H1 (cell line): ENCODE data around the gene MTX1. TPM values are rescaled to one million over a fixed set of nuclear protein-coding genes. Genes with fewer than 3 reads are reported as not detected.
A peak's percentile ranks its signal among the peaks of the same experiment; 100 is the strongest.

Experiments
- CTCF ChIA-PET: fragments of 300-600 bp; sonication (Branson Sonifier 250); formaldehyde crosslinking; loops from one replicate; lab custom pipeline; 2021; ENCODE audit not compliant: partially characterized antibody; lab: Charles Lee
- POLR2A ChIA-PET: fragments of 300-600 bp; sonication (Branson Sonifier 250); formaldehyde crosslinking; loops from one replicate; lab custom pipeline; 2021; ENCODE audit warnings: inconsistent platforms; ENCODE audit not compliant: partially characterized antibody; lab: Charles Lee
- DNase-seq, 2 experiments: peaks; one replicate each; pipeline versions ENCODE4 v3.0.0 to v3.0.0-alpha.2; 2010 to 2022; ENCODE audit warnings: low spot score in 2 of 2, low read depth in 1 of 2, mixed read lengths in 1 of 2
- FAIRE-seq: peaks from 2 replicates; lab custom pipeline; 2011; peaks lifted over from hg19 to GRCh38; lab: Jason Lieb, UNC
- H2AFZ ChIP-seq: 2 replicates; pipeline ENCODE4 v1.8.1; 2012; ENCODE audit warnings: low read length, inconsistent platforms
- H2AK5ac ChIP-seq: 2 replicates; pipeline ENCODE4 v1.6.1; 2013; ENCODE audit warnings: low read depth, low read length
- H2BK120ac ChIP-seq: replicated peaks from 2 replicates; pipeline ENCODE3; 2013; ENCODE audit warnings: low read depth, low read length, inconsistent platforms
- H2BK12ac ChIP-seq: 2 replicates; pipeline ENCODE4 v1.6.1; 2013; ENCODE audit warnings: low read depth, low read length
- H2BK15ac ChIP-seq: 2 replicates; pipeline ENCODE4 v1.6.1; 2013; ENCODE audit warnings: low read length
- H2BK20ac ChIP-seq: 2 replicates; pipeline ENCODE4 v1.6.1; 2013; ENCODE audit warnings: low read length
- H2BK5ac ChIP-seq: 2 replicates; pipeline ENCODE4 v1.6.1; 2013; ENCODE audit warnings: low read depth, low read length
- H3K14ac ChIP-seq: 2 replicates; pipeline ENCODE4 v1.6.1; 2013; ENCODE audit warnings: inconsistent platforms; ENCODE audit not compliant: insufficient read length
- H3K18ac ChIP-seq: 2 replicates; pipeline ENCODE4 v1.6.1; 2013; ENCODE audit warnings: low read length; ENCODE audit errors: extremely low read depth
- H3K23ac ChIP-seq: 2 replicates; pipeline ENCODE4 v1.6.1; 2013; ENCODE audit warnings: inconsistent platforms; ENCODE audit not compliant: insufficient read length
- H3K23me2 ChIP-seq: 2 replicates; pipeline ENCODE4 v1.6.1; 2013; ENCODE audit warnings: low read depth, low read length
- H3K27ac ChIP-seq: 2 replicates; pipeline ENCODE4 v1.6.1; 2011; ENCODE audit warnings: low read depth, low read length, inconsistent platforms
- H3K27me3 ChIP-seq, 4 experiments: replicated peaks in 1 of 4; 1 replicate in 1 of 4; 2 replicates in 3 of 4; pipeline versions ENCODE4 v1.6.1 to v1.8.1; 2011 to 2013; ENCODE audit warnings: low read length in 3 of 4, mild to moderate bottlenecking in 3 of 4, inconsistent platforms in 2 of 4, mixed read lengths in 2 of 4, moderate library complexity in 1 of 4; ENCODE audit not compliant: control insufficient read depth in 3 of 4, insufficient read depth in 3 of 4; ENCODE audit errors: extremely low read depth in 1 of 4
- H3K36me3 ChIP-seq, 4 experiments: 2 replicates each; pipeline versions ENCODE4 v1.6.1 to v1.8.1; 2011 to 2013; ENCODE audit warnings: mild to moderate bottlenecking in 4 of 4, low read length in 3 of 4, moderate library complexity in 2 of 4, control low read depth in 1 of 4, inconsistent platforms in 1 of 4; ENCODE audit not compliant: insufficient read depth in 4 of 4, control insufficient read depth in 2 of 4
- H3K4ac ChIP-seq: replicated peaks from 2 replicates; pipeline ENCODE3; 2013; ENCODE audit warnings: low read length, low read depth, mixed read lengths, inconsistent platforms; ENCODE audit not compliant: insufficient read length
- H3K4me1 ChIP-seq, 4 experiments: replicated peaks in 1 of 4; 1 replicate in 1 of 4; 2 replicates in 3 of 4; pipeline versions ENCODE4 v1.6.1 to v1.8.1; 2011 to 2013; ENCODE audit warnings: low read length in 3 of 4, inconsistent platforms in 2 of 4, mixed read lengths in 1 of 4; ENCODE audit not compliant: insufficient read depth in 4 of 4, control insufficient read depth in 3 of 4
- H3K4me2 ChIP-seq, 2 experiments: 2 replicates each; pipeline versions ENCODE4 v1.6.1 to v1.8.1; 2011 to 2013; ENCODE audit warnings: low read depth in 2 of 2, low read length in 2 of 2, control low read depth in 1 of 2, inconsistent platforms in 1 of 2, mild to moderate bottlenecking in 1 of 2; ENCODE audit not compliant: insufficient read depth in 1 of 2
- H3K4me3 ChIP-seq, 4 experiments: fragments of 200-600, 300-600 bp in 1 of 4; sonication (generic), shearing (Covaris generic), sonication (Bioruptor Twin) in 1 of 4; 2 replicates each; pipeline versions ENCODE4 v1.5.1 to v1.8.1; 2011 to 2016; ENCODE audit warnings: low read length in 4 of 4, low read depth in 3 of 4, control low read depth in 2 of 4, inconsistent platforms in 2 of 4, mild to moderate bottlenecking in 2 of 4, mixed read lengths in 1 of 4, moderate library complexity in 1 of 4; ENCODE audit not compliant: insufficient read depth in 2 of 4; ENCODE audit errors: extremely low read depth in 1 of 4
- H3K56ac ChIP-seq: replicated peaks from 2 replicates; pipeline ENCODE3; 2013; ENCODE audit warnings: low read depth, mild to moderate bottlenecking, mixed read lengths, low read length, inconsistent platforms; ENCODE audit not compliant: insufficient read length
- H3K79me1 ChIP-seq: 2 replicates; pipeline ENCODE4 v1.6.1; 2013; ENCODE audit warnings: low read depth, low read length, control low read depth
- H3K79me2 ChIP-seq, 2 experiments: 2 replicates each; pipeline versions ENCODE4 v1.6.1 to v1.8.1; 2012 to 2013; ENCODE audit warnings: low read length in 2 of 2, mild to moderate bottlenecking in 2 of 2, inconsistent platforms in 1 of 2; ENCODE audit not compliant: insufficient read depth in 2 of 2, control insufficient read depth in 1 of 2
- H3K9ac ChIP-seq, 4 experiments: replicated peaks in 1 of 4; 1 replicate in 1 of 4; 2 replicates in 3 of 4; pipeline versions ENCODE4 v1.6.1 to v1.8.1; 2011 to 2013; ENCODE audit warnings: low read depth in 3 of 4, low read length in 3 of 4, control low read depth in 2 of 4, mild to moderate bottlenecking in 2 of 4, moderate library complexity in 2 of 4, inconsistent platforms in 1 of 4; ENCODE audit errors: extremely low read depth in 1 of 4
- H3K9me3 ChIP-seq, 2 experiments: 2 replicates each; pipeline versions ENCODE4 v1.6.1 to v1.8.1; 2012 to 2013; ENCODE audit warnings: mild to moderate bottlenecking in 2 of 2, moderate library complexity in 2 of 2, control low read depth in 1 of 2, inconsistent platforms in 1 of 2, low read depth in 1 of 2, low read length in 1 of 2, mixed read lengths in 1 of 2; ENCODE audit not compliant: insufficient read depth in 2 of 2
- H4K20me1 ChIP-seq, 2 experiments: replicated peaks in 1 of 2; 2 replicates each; pipeline versions ENCODE3 to v1.8.1; 2011 to 2013; ENCODE audit warnings: inconsistent platforms in 2 of 2, low read length in 2 of 2, mild to moderate bottlenecking in 1 of 2; ENCODE audit not compliant: insufficient read depth in 2 of 2, control insufficient read depth in 1 of 2
- H4K5ac ChIP-seq: 2 replicates; pipeline ENCODE4 v1.6.1; 2013; ENCODE audit warnings: low read length, low read depth, mixed read lengths, inconsistent platforms; ENCODE audit not compliant: insufficient read length
- H4K8ac ChIP-seq: 2 replicates; pipeline ENCODE4 v1.8.0; 2013; ENCODE audit warnings: mild to moderate bottlenecking, moderate library complexity, low read length, inconsistent platforms; ENCODE audit not compliant: insufficient read depth; ENCODE audit errors: extremely low read depth
- H4K91ac ChIP-seq: replicated peaks from 2 replicates; pipeline ENCODE3; 2013; ENCODE audit warnings: low read length, mixed read lengths, inconsistent platforms; ENCODE audit not compliant: insufficient read length
- ASH2L ChIP-seq: fragments of 200-600, 300-600 bp; sonication (generic); IDR thresholded peaks from one replicate; pipeline ENCODE4 v1.7.1; 2017; ENCODE audit warnings: low read length
- ATF3 ChIP-seq: IDR thresholded peaks from 2 replicates; pipeline ENCODE4 v1.6.1; 2011; ENCODE audit warnings: low read depth, mild to moderate bottlenecking, low read length; ENCODE audit not compliant: insufficient read depth
- CHD1 ChIP-seq: IDR thresholded peaks from 2 replicates; pipeline ENCODE4 v1.6.1; 2012; ENCODE audit warnings: low read depth, low read length, improper control_type of control experiment
- HDAC2 ChIP-seq, 2 experiments: fragments of 300-600 bp in 1 of 2; sonication (generic) in 1 of 2; IDR thresholded peaks; 2 replicates each; pipeline ENCODE4 v1.6.1; 2011 to 2012; ENCODE audit warnings: low read depth in 2 of 2, low read length in 2 of 2, mild to moderate bottlenecking in 2 of 2, moderate library complexity in 2 of 2, borderline replicate concordance in 1 of 2, inconsistent platforms in 1 of 2
- JUN ChIP-seq: IDR thresholded peaks from 2 replicates; pipeline ENCODE4 v1.6.1; 2011; ENCODE audit warnings: low read depth, mild to moderate bottlenecking, improper control_type of control experiment, low read length
- POLR2A ChIP-seq, 2 experiments: IDR thresholded peaks; 1 replicate in 1 of 2; 2 replicates in 1 of 2; pipeline ENCODE4 v1.6.1; 2011; ENCODE audit warnings: low read depth in 2 of 2, low read length in 2 of 2, mild to moderate bottlenecking in 2 of 2; ENCODE audit errors: control extremely low read depth in 1 of 2
- RAD21 ChIP-seq, 2 experiments: IDR thresholded peaks in 1 of 2; conservative IDR thresholded peaks in 1 of 2; 2 replicates each; pipeline ENCODE4 v1.6.1; 2011; ENCODE audit warnings: low read depth in 2 of 2, low read length in 2 of 2, improper control_type of control experiment in 1 of 2, inconsistent platforms in 1 of 2, mild to moderate bottlenecking in 1 of 2, moderate library complexity in 1 of 2
- RXRA ChIP-seq: IDR thresholded peaks from 2 replicates; pipeline ENCODE4 v1.6.1; 2011; ENCODE audit warnings: low read depth, mild to moderate bottlenecking, low read length, moderate library complexity; ENCODE audit not compliant: insufficient read depth
- SP4 ChIP-seq: IDR thresholded peaks from 2 replicates; pipeline ENCODE4 v1.6.1; 2012; ENCODE audit warnings: low read length, inconsistent platforms
- TBP ChIP-seq: IDR thresholded peaks from 2 replicates; pipeline ENCODE4 v1.6.1; 2011; ENCODE audit warnings: low read depth, low read length, improper control_type of control experiment
- TCF12 ChIP-seq: IDR thresholded peaks from 2 replicates; pipeline ENCODE4 v1.6.1; 2011; ENCODE audit warnings: low read depth, mild to moderate bottlenecking, low read length
- WGBS, 2 experiments: shearing (Covaris generic) in 1 of 2; methylation state at CpG; one replicate each; pipeline versions ENCODE4 v1.1.6 to v1.1.7; 2013 to 2015; ENCODE audit warnings: low lambda C conversion rate in 2 of 2, mixed read lengths in 2 of 2, inconsistent platforms in 1 of 2, low coverage in 1 of 2, missing lambda C conversion rate in 1 of 2; ENCODE audit not compliant: insufficient replicate concordance in 2 of 2, insufficient coverage in 1 of 2, insufficient read length in 1 of 2; ENCODE audit errors: extremely low coverage in 1 of 2, missing lambda C conversion rate in 1 of 2; 5-methylcytosine and 5-hydroxymethylcytosine counted together
- polyA plus RNA-seq, 7 experiments: library from polyadenylated mRNA; depleted of rRNA in 3 of 7; stranded (reverse) in 5 of 7; unstranded in 2 of 7; fragments of >200 nt in 5 of 7; fragments of 200-250 nt in 2 of 7; gene quantifications; 1 replicate in 5 of 7; 2 replicates in 1 of 7; 4 replicates in 1 of 7; pipeline versions ENCODE4 v1.2.1 to v1.2.3, GENCODE V29; 2011 to 2013; ENCODE audit warnings: missing spikeins in 2 of 7, mixed read lengths in 2 of 7
- total RNA-seq: library from RNA; stranded (reverse); fragmentation: NEBNext Ultra II Directional; extraction: Animal tissue kit (Norgen Biotek cat#: 25700); gene quantifications from 2 replicates; pipeline ENCODE4 v1.2.1, GENCODE V29; 2021

MTX1 gene
- total and polyA plus RNA-seq, 2 of the 8 experiments (the other 6 are each of a cell fraction or from before 2014, with no cell fraction given): 47.9 to 131 TPM

DNA sequence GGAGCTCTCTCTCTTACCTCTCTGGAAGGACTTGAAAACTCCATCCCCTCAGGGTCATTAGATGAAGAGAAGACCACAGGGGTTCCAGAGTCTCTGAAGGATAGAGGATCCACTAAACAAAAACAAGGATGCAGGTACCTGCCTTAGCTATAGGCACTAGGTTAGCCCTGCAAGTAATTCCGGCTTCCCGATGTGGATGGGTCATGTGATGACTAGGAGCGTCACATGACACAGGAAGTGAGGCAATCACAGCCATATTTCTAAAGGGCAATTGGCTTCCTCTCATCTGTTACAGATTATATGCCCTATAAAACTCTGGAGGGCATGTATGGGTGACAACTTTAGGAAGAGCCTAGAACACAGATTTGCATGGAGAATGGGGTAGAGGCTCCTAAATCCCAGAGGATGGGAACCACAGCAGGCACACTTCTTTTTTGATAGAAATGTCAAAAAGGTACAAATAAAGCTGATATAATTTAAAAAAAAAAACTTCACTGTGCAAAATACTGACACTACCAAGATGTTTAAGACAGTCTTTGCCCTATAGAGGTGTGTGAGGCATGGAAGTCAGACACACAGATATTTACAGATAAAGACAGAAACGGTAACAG is 32.7 kb downstream of the MTX1 start:
- Histone ChIP-seq H3K23ac (no peak overlapping the region), H3K14ac (no peak overlapping the region), H2BK15ac (no peak overlapping the region), H3K4me3 (peak overlapping the region; percentile 27 to 60 (median 38); a peak in 5 of 8 replicates), H3K4me2 (peak overlapping the region; percentile 48 to 60), H2AFZ (0 out of 2 replicates have a peak overlapping the region, but pooled peaks have one; percentile 3), H4K5ac (no peak overlapping the region), H3K56ac (no peak overlapping the region), H3K18ac (no peak overlapping the region), H4K8ac (no peak overlapping the region), H3K23me2 (peaks cover 5% of the 10 kb centered on the region; the same call in 1 of the 2 replicates), H3K4me1 (peaks cover 0 to 4% (median 1%) of the 10 kb centered on the region in 4 experiments; a peak in 2 of 7 replicates), H2BK5ac (no peak overlapping the region), H2BK20ac (no peak overlapping the region), H4K20me1 (no peaks in the 10 kb centered on the region), H3K9me3 (no peaks in the 10 kb centered on the region), H4K91ac (no peak overlapping the region), H3K27me3 (peaks cover 0 to 10% (median 2%) of the 10 kb centered on the region in 4 experiments; a peak in 2 of 7 replicates), H2BK12ac (no peak overlapping the region), H3K4ac (no peak overlapping the region), H2BK120ac (no peak overlapping the region), H3K79me2 (no peaks in the 10 kb centered on the region), H3K79me1 (no peaks in the 10 kb centered on the region), H2AK5ac (no peak overlapping the region), H3K36me3 (no peaks in the 10 kb centered on the region; a peak in 1 of 8 replicates), H3K27ac (no peak overlapping the region), H3K9ac (peak overlapping the region in 1 of 4 experiments; percentile 58; a peak in 1 of 7 replicates)
- CTCF ChIA-PET: interaction anchor here (1.0 to 4.4 kb wide), 6 partner anchors 9 to 67 kb away, joined by 3 to 52 read pairs (median 4); partner anchors contain the start of gene FDPS
- POLR2A ChIA-PET: interaction anchor here (0.6 to 2.5 kb wide), 10 partner anchors 9 to 80 kb away, joined by 3 to 13 read pairs (median 5); partner anchors contain the start of genes MTX1, SCAMP3 and THBS3
- WGBS, 2 experiments: 21% methylated on average over 4 of the region's 4 CpGs; no CpG with 5 or more reads in 1 of the 2 experiments
- peak; percentile 66 for FAIRE-seq
- DNase-seq: peak in 1 of 2 experiments; percentile 60
- TF ChIP-seq HDAC2 (IDR thresholded peaks at IDR 0.05; ENCODE audit: borderline replicate concordance in 1 of 2, low read depth in 2 of 2, low read length in 2 of 2) (peak; percentile 33 to 77; a peak in 1 of 4 replicates), POLR2A (IDR thresholded peaks at IDR 0.05; ENCODE audit: control extremely low read depth in 1 of 2, low read depth in 2 of 2, low read length in 2 of 2) (no peak; a peak in 1 of 3 replicates), RXRA (no peak), SP4 (peak; percentile 99), RAD21 (IDR thresholded peaks at IDR 0.05 in 1 of 2, conservative IDR thresholded peaks at IDR 0.05 in 1 of 2; ENCODE audit: low read depth in 2 of 2, low read length in 2 of 2) (peak in 1 of 2 experiments; percentile 7; a peak in 1 of 4 replicates), JUN (no peak), ASH2L (no peak), ATF3 (peak; percentile 99), TBP (peak; percentile 25; the same call in 1 of the 2 replicates), TCF12 (peak; percentile 55; the same call in 1 of the 2 replicates), CHD1 (no peak)
